Fibroblast of mammary gland (primary cell): ENCODE data around the gene AFAP1.

Experiments used
- DNase-seq: peaks from one replicate; pipeline ENCODE4 v3.0.0-alpha.2; 2010; ENCODE audit warnings: low read depth
- H3K4me3 ChIP-seq: 2 replicates; pipeline ENCODE4 v1.5.1; 2011; ENCODE audit warnings: low read depth, mild to moderate bottlenecking, low read length, moderate library complexity; ENCODE audit not compliant: control insufficient read depth
- CTCF ChIP-seq: conservative IDR thresholded peaks from 2 replicates; pipeline ENCODE4 v1.5.1; 2011; ENCODE audit warnings: low read depth, low read length, inconsistent platforms; ENCODE audit not compliant: control insufficient read depth, insufficient read depth

AFAP1 gene

GRCh38 chr4:7983296-7983695, 43.6 kb upstream of the AFAP1 start:
- no peak overlapping the region for H3K4me3 ChIP-seq
- no peak for TF ChIP-seq CTCF
- no peak for DNase-seq

- H3K4me3 ChIP-seq, result no peak overlapping the region
- no peak for TF ChIP-seq CTCF
- DNase-seq, result no peak
Observed at GRCh38 chr4:7981738-7982394, 42.2 kb upstream of the AFAP1 start.

DNA sequence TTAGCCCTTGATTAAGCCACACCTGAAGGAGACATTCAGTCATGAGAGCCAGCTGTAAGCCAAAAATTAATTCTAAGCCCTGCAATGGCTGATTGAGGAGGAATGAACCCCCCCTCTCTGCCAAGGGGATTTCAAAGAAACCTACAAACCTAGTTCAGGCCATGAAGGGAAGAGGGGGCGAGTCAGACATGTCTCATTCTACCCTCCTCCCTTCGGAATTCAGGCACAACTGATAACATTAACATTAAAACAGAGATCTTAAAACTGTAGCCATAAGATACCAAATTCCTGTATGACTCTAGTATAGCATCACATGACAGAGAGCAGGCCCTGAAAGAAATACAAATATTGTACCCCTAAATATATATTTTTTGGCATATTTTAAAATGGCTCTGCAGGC, 40.4 kb upstream of the AFAP1 start:
- DNase-seq, result no peak

DNA sequence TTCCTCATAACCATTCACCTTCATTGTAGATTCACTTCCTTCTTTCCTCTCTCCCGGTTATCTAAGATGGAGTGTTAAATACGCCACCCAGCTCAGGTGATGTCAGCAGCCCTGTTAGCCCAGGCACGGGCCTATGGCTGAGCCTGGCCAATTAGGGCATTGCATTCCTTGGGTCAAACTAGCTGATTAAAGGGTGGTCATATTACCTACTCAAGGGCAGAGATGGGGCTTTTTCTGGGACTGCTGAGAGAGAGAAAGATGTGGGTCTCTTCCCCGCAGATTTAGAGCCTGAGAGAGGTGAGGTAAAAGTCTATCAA, 39.9 kb upstream of the AFAP1 start:
- DNase-seq, result no peak
- H3K4me3 ChIP-seq, result no peak overlapping the region
- no peak for TF ChIP-seq CTCF

More for the DNA sequence above, 40.4 kb upstream of the AFAP1 start:
- no peak for TF ChIP-seq CTCF
- no peak overlapping the region for H3K4me3 ChIP-seq

GRCh38 chr4:7978907-7979651, 39.4 kb upstream of the AFAP1 start:
- TF ChIP-seq CTCF, result no peak
- no peak for DNase-seq

DNA sequence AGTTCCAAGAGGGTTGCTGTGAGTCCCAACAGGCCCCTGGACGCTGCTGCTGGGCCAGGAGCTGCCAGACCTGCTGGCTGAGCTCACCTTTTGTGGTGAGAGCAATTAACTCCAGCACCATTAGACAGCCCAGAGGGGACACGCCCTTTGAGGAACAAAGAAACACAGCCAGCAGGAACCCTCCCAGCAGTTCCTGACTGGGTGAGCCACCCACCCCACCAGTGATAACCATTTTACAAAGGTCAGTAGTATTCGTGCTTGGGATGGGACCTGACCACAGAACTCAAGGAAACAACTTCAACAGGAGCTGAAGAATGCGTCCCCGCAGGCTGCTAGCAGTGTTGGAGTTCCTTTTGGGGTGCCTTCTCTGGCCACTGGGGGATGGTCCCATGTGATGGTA, 38.8 kb upstream of the AFAP1 start:
- no peak for DNase-seq
- no peak for TF ChIP-seq CTCF
- no peak overlapping the region for H3K4me3 ChIP-seq

More at GRCh38 chr4:7978907-7979651, 39.4 kb upstream of the AFAP1 start:
- no peak overlapping the region for H3K4me3 ChIP-seq

GRCh38 chr4:7976634-7977033, 37.0 kb upstream of the AFAP1 start:
- no peak overlapping the region for H3K4me3 ChIP-seq
- TF ChIP-seq CTCF, result no peak
- no peak for DNase-seq
